Right lobe of liver (tissue), 4 donors: Measurements from ENCODE around the gene RAI1.

ENCODE experiments used
- POLR2A ChIP-seq: fragments of 450-650 bp; IDR thresholded peaks from one replicate; pipeline ENCODE4 v1.6.1; 2017; ENCODE audit warnings: antibody characterized with exemption, mild to moderate bottlenecking
- TF ChIP-seq, protein P1 (sequence below), 4 donors: fragments of 200-600 bp in 3 of 4; fragments of 450-650 bp in 1 of 4; IDR thresholded peaks; one replicate each; pipeline versions ENCODE4 v1.5.1 to v1.8.0; 2016 to 2022; ENCODE audit warnings: antibody characterized with exemption in 4 of 4, mild to moderate bottlenecking in 2 of 4
- donor health status: DM: no; HTN: no; CAD: no.
- donor health status: DM: no; HTN: no; CAD: no.
- donor health status: DM: no; HTN: yes; CAD: no.

DNA sequence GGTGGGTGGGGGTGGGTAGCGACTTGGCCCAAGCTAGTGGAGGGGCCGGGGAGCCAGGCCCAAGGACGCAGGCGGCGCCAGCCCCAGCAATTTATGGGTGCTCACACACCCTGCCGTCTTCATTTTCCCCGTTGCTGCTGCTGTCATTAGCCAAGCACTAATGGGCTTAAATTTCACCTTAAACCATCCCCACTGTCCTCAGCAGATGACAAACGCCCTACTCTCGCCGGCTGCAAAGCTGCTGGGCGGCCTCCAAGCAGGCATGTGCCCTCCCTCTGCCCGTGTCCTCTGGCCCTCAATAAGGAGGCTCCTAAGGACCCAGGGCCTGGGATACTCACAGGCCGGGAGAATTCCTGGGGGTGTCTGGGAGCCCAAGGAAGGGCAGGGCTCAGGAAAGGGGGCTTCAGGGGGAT, 89.4 kb downstream of the RAI1 start:
- TF ChIP-seq, protein P1, sequence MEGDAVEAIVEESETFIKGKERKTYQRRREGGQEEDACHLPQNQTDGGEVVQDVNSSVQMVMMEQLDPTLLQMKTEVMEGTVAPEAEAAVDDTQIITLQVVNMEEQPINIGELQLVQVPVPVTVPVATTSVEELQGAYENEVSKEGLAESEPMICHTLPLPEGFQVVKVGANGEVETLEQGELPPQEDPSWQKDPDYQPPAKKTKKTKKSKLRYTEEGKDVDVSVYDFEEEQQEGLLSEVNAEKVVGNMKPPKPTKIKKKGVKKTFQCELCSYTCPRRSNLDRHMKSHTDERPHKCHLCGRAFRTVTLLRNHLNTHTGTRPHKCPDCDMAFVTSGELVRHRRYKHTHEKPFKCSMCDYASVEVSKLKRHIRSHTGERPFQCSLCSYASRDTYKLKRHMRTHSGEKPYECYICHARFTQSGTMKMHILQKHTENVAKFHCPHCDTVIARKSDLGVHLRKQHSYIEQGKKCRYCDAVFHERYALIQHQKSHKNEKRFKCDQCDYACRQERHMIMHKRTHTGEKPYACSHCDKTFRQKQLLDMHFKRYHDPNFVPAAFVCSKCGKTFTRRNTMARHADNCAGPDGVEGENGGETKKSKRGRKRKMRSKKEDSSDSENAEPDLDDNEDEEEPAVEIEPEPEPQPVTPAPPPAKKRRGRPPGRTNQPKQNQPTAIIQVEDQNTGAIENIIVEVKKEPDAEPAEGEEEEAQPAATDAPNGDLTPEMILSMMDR (IDR thresholded peaks at IDR 0.05), result no peak
- TF ChIP-seq POLR2A, result no peak
